GM10266 (cell line): Measurements from ENCODE around the gene NEGR1.

Experiments
- DNase-seq: peaks from one replicate; pipeline ENCODE4 v3.0.0; 2012; ENCODE audit errors: extremely low spot score
- CTCF ChIP-seq: IDR thresholded peaks from 2 replicates; pipeline ENCODE4 v1.5.1; 2012; ENCODE audit warnings: mild to moderate bottlenecking, low read depth; ENCODE audit not compliant: control insufficient read depth, insufficient read depth; ENCODE audit errors: missing control alignments

The NEGR1 gene

GRCh38 chr1:71869326-71869725, 413.0 kb downstream of the NEGR1 start:
- TF ChIP-seq CTCF: no peak
- no peak for DNase-seq

GRCh38 chr1:71862756-71863155, 419.6 kb downstream of the NEGR1 start:
- DNase-seq: no peak

GRCh38 chr1:71861022-71861421, 421.3 kb downstream of the NEGR1 start:
- DNase-seq: no peak
- no peak for TF ChIP-seq CTCF

More at GRCh38 chr1:71862756-71863155, 419.6 kb downstream of the NEGR1 start:
- no peak for TF ChIP-seq CTCF

GRCh38 chr1:71859806-71860205, 422.5 kb downstream of the NEGR1 start:
- no peak for DNase-seq
- no peak for TF ChIP-seq CTCF

GRCh38 chr1:71857862-71858261, 424.5 kb downstream of the NEGR1 start:
- TF ChIP-seq CTCF: no peak
- DNase-seq: no peak

- DNase-seq: no peak
These were observed 429.0 kb downstream of the NEGR1 start for GRCh38 chr1:71853360-71853759.

GRCh38 chr1:71850936-71851335, 431.4 kb downstream of the NEGR1 start:
- TF ChIP-seq CTCF: no peak
- DNase-seq: no peak

More at GRCh38 chr1:71853360-71853759, 429.0 kb downstream of the NEGR1 start:
- no peak for TF ChIP-seq CTCF
